Embryonic facial prominence (tissue), 1 donor: ENCODE results near the gene TMEM225B.
"Not testable (repeated sequence)": the region's sequence is repeated elsewhere in the genome, so short reads cannot be mapped to it uniquely, and the experiment has no call there.

Source experiments
- DNase-seq: peaks from one replicate; pipeline ENCODE4 v3.0.0-alpha.2; 2016; ENCODE audit errors: extremely low spot score

TMEM225B gene

GRCh38 chr7:99597762-99598501, at the start of gene TMEM225B:
Gene TMEM225B (plus strand): TSS chr7:99598267. CDS start chr7:99604389, 6,122 bp downstream.
- DNase-seq, result no peak

GRCh38 chr7:99549545-99549944, 48.5 kb upstream of the TMEM225B start:
- DNase-seq, result not testable (repeated sequence)

GRCh38 chr7:99551334-99551733, 46.7 kb upstream of the TMEM225B start:
- DNase-seq, result no peak

- peak; percentile 81 for DNase-seq
Measured at GRCh38 chr7:99551767-99552463, 46.2 kb upstream of the TMEM225B start, which contains the start of gene FAM200A. Gene FAM200A (minus strand): TSS chr7:99552114. CDS start chr7:99548407, 3,707 bp downstream.

GRCh38 chr7:99553039-99553438, 45.0 kb upstream of the TMEM225B start:
- no peak for DNase-seq

- no peak for DNase-seq
Measured at GRCh38 chr7:99554939-99555338, 43.1 kb upstream of the TMEM225B start.

GRCh38 chr7:99557196-99557607, 40.9 kb upstream of the TMEM225B start:
- no peak for DNase-seq

- no peak for DNase-seq
Measured at GRCh38 chr7:99557940-99558305, 40.1 kb upstream of the TMEM225B start.

GRCh38 chr7:99558306-99559174, 39.5 kb upstream of the TMEM225B start, which contains the start of gene ZNF655:
Gene ZNF655 (plus strand): TSS chr7:99558642. CDS start chr7:99560560, 1,918 bp downstream.
- DNase-seq, result peak; percentile 82

- DNase-seq, result no peak
Measured at GRCh38 chr7:99559175-99559915, 38.7 kb upstream of the TMEM225B start.

GRCh38 chr7:99560834-99561736, 37.0 kb upstream of the TMEM225B start:
- DNase-seq, result no peak

GRCh38 chr7:99561737-99562051, 36.4 kb upstream of the TMEM225B start:
- no peak for DNase-seq

GRCh38 chr7:99562114-99562784, 35.8 kb upstream of the TMEM225B start:
- DNase-seq, result no peak

GRCh38 chr7:99562832-99563231, 35.2 kb upstream of the TMEM225B start:
- no peak for DNase-seq

GRCh38 chr7:99563650-99564049, 34.4 kb upstream of the TMEM225B start:
- no peak for DNase-seq

GRCh38 chr7:99568770-99569169, 29.3 kb upstream of the TMEM225B start:
- DNase-seq, result not testable (repeated sequence)

- no peak for DNase-seq
Measured at GRCh38 chr7:99571768-99572167, 26.3 kb upstream of the TMEM225B start.

GRCh38 chr7:99573257-99573656, 24.8 kb upstream of the TMEM225B start:
- no peak for DNase-seq

GRCh38 chr7:99576251-99576650, 21.8 kb upstream of the TMEM225B start:
- no peak for DNase-seq
